ENCODE measurements around the gene ATP5MC2.

GRCh38 chr12:53717319-53717718 is 41.4 kb upstream of the ATP5MC2 start:
- no peak for TF ChIP-seq CTCF (IDR thresholded peaks at IDR 0.05; ENCODE audit: insufficient read depth, low read length)
- no peak for TF ChIP-seq POLR2AphosphoS5 (IDR thresholded peaks at IDR 0.05; ENCODE audit: low read depth)
